GM18526 (cell line): ENCODE measurements around the gene MED13L.

Experiments used
- POLR2A ChIP-seq: IDR thresholded peaks from 3 replicates; pipeline ENCODE4 v1.6.1; 2011; ENCODE audit not compliant: insufficient read length; ENCODE audit errors: extremely low read depth

MED13L gene

GRCh38 chr12:116247377-116247776 lies 30.1 kb downstream of the MED13L start:
- TF ChIP-seq POLR2A = no peak

GRCh38 chr12:116246490-116247179 lies 30.9 kb downstream of the MED13L start:
- no peak for TF ChIP-seq POLR2A

- TF ChIP-seq POLR2A = no peak
Measured at GRCh38 chr12:116245189-116245588, 32.3 kb downstream of the MED13L start.

GRCh38 chr12:116244474-116245090 lies 32.9 kb downstream of the MED13L start:
- no peak for TF ChIP-seq POLR2A

GRCh38 chr12:116244001-116244400 lies 33.5 kb downstream of the MED13L start:
- TF ChIP-seq POLR2A = no peak

- TF ChIP-seq POLR2A = no peak
Measured at GRCh38 chr12:116242740-116243139, 34.8 kb downstream of the MED13L start.

- no peak for TF ChIP-seq POLR2A
Measured at GRCh38 chr12:116241157-116241759, 36.2 kb downstream of the MED13L start.

GRCh38 chr12:116238149-116238548 lies 39.3 kb downstream of the MED13L start:
- TF ChIP-seq POLR2A = no peak

- TF ChIP-seq POLR2A = no peak
Measured at GRCh38 chr12:116236976-116237375, 40.5 kb downstream of the MED13L start.

- no peak for TF ChIP-seq POLR2A
Measured at GRCh38 chr12:116236148-116236731, 41.3 kb downstream of the MED13L start.

GRCh38 chr12:116233669-116234068 lies 43.8 kb downstream of the MED13L start:
- no peak for TF ChIP-seq POLR2A

- TF ChIP-seq POLR2A = no peak
Measured at GRCh38 chr12:116227811-116228210, 49.7 kb downstream of the MED13L start.

GRCh38 chr12:116226026-116226425 lies 51.5 kb downstream of the MED13L start:
- TF ChIP-seq POLR2A = no peak

- TF ChIP-seq POLR2A = no peak
Measured at GRCh38 chr12:116222358-116222757, 55.1 kb downstream of the MED13L start.

- TF ChIP-seq POLR2A = no peak
Measured at GRCh38 chr12:116220756-116221155, 56.7 kb downstream of the MED13L start.
